Right ventricle myocardium inferior (tissue), 1 donor: ENCODE data around the gene STT3B. TPM values are rescaled to one million over a fixed set of nuclear protein-coding genes. Genes with fewer than 3 reads are reported as not detected.

ENCODE experiments used
- ATAC-seq: fragments of 200-7000 bp; cut with Tn5 transposase; one replicate; pipeline ENCODE4 v1.9.1; 2020; ENCODE audit warnings: mild to moderate bottlenecking, moderate library complexity
- DNase-seq: peaks from one replicate; pipeline ENCODE4 v3.0.0; 2021; ENCODE audit errors: missing footprints
- intact Hi-C: fragments of 100-400 bp; cut with DNase I; formaldehyde crosslinking; loops from one replicate; pipeline ENCODE4 v1.11.0; 2022
- total RNA-seq: library from RNA; stranded (reverse); fragmentation: NEBNext Ultra II Directional; extraction: Animal tissue kit (Norgen Biotek cat#: 25700); gene quantifications from one replicate; pipeline ENCODE4 v1.2.1, GENCODE V29; 2021
- donor health status: DM: no; HTN: yes; CAD: no; lungs with severe emphysema.

Gene STT3B
- total RNA-seq, 1 donor from 2014 or later = 98.6 TPM

GRCh38 chr3:31615071-31615875 lies 82.5 kb downstream of the STT3B start:
- ATAC-seq (no peak), DNase-seq (no peak)
- intact Hi-C loops = no loop called here

GRCh38 chr3:31616711-31617110 lies 84.0 kb downstream of the STT3B start:
- intact Hi-C loops = no loop called here
- ATAC-seq = no peak
- DNase-seq = no peak

- ATAC-seq (no peak), DNase-seq (no peak)
- intact Hi-C loops = no loop called here
Observed at GRCh38 chr3:31620656-31621055, 87.9 kb downstream of the STT3B start.

GRCh38 chr3:31621314-31621713 lies 88.6 kb downstream of the STT3B start:
- intact Hi-C loops = no loop called here
- DNase-seq (no peak), ATAC-seq (no peak)

- no peak for DNase-seq
- intact Hi-C loops = no loop called here
- ATAC-seq = no peak
Observed at GRCh38 chr3:31622636-31623288, 90.0 kb downstream of the STT3B start.

GRCh38 chr3:31624083-31624709 lies 91.5 kb downstream of the STT3B start:
- no peak for ATAC-seq

GRCh38 chr3:31625358-31625757 lies 92.6 kb downstream of the STT3B start:
- DNase-seq (no peak), ATAC-seq (no peak)
- intact Hi-C loops = no loop called here

More at GRCh38 chr3:31624083-31624709, 91.5 kb downstream of the STT3B start:
- intact Hi-C loops = no loop called here
- DNase-seq = no peak

GRCh38 chr3:31629054-31629453 lies 96.3 kb downstream of the STT3B start:
- DNase-seq (no peak), ATAC-seq (no peak)
- intact Hi-C loops = no loop called here

GRCh38 chr3:31634476-31634875 lies 101.8 kb downstream of the STT3B start:
- ATAC-seq = no peak
- no peak for DNase-seq
- intact Hi-C loops = no loop called here

- no peak for DNase-seq
- ATAC-seq = no peak
- intact Hi-C loops = no loop called here
Observed at GRCh38 chr3:31635545-31635944, 102.8 kb downstream of the STT3B start.

- intact Hi-C loops = no loop called here
- ATAC-seq (no peak), DNase-seq (no peak)
Observed at GRCh38 chr3:31636049-31636448, 103.3 kb downstream of the STT3B start.

GRCh38 chr3:31636694-31637442 lies 104.1 kb downstream of the STT3B start:
- intact Hi-C loops = no loop called here
- no peak for ATAC-seq
- DNase-seq = no peak

GRCh38 chr3:31639828-31640227 lies 107.1 kb downstream of the STT3B start:
- ATAC-seq = no peak
- intact Hi-C loops = no loop called here
- no peak for DNase-seq

- DNase-seq = no peak
Observed at GRCh38 chr3:31645256-31645655, 112.5 kb downstream of the STT3B start.

GRCh38 chr3:31648286-31648968 lies 115.7 kb downstream of the STT3B start:
- DNase-seq (no peak), ATAC-seq (peak; percentile 23)
- intact Hi-C loops = no loop called here

More at GRCh38 chr3:31645256-31645655, 112.5 kb downstream of the STT3B start:
- intact Hi-C loops = no loop called here
- ATAC-seq = no peak

- intact Hi-C loops = no loop called here
- no peak for ATAC-seq
- no peak for DNase-seq
Observed at GRCh38 chr3:31652296-31652695, 119.6 kb downstream of the STT3B start.

- intact Hi-C loops = no loop called here
Observed at GRCh38 chr3:31653464-31653863, 120.7 kb downstream of the STT3B start.

GRCh38 chr3:31654998-31655397 lies 122.3 kb downstream of the STT3B start:
- ATAC-seq (no peak), DNase-seq (no peak)
- intact Hi-C loops = no loop called here

More at GRCh38 chr3:31653464-31653863, 120.7 kb downstream of the STT3B start:
- DNase-seq (no peak), ATAC-seq (no peak)

GRCh38 chr3:31659246-31659645 lies 126.5 kb downstream of the STT3B start:
- no peak for ATAC-seq
- intact Hi-C loops = no loop called here
- DNase-seq = no peak
